ENCODE measurements around the gene HMGCS1. TPM values are rescaled to one million over a fixed set of nuclear protein-coding genes. Genes with fewer than 3 reads are reported as not detected.

Gene HMGCS1
- 640 and 1,528 TPM in 2 replicates for total RNA-seq (2011; cell fraction: chromatin; rRNA removed; ENCODE audit: low replicate concordance)
- total RNA-seq (2011; cell fraction: nucleolus; rRNA removed), result 261 and 443 TPM in 2 replicates
- total RNA-seq (2011; cell fraction: nucleoplasm; rRNA removed), result 645 and 660 TPM in 2 replicates
- 43.7 and 46.9 TPM in 2 replicates for total RNA-seq (2014; rRNA removed)
- 131 and 160 TPM in 2 replicates for total RNA-seq (2014; rRNA removed; fragmentation: Illumina TruSeq; extraction: Trizol)
- 66.1 and 77.9 TPM in 2 replicates for total RNA-seq (2015; rRNA removed; fragmentation: Illumina TruSeq; extraction: Trizol)
- total RNA-seq (2021), result 116 and 137 TPM in 2 replicates
- 337 and 342 TPM in 2 replicates for polyA plus RNA-seq (2011; rRNA removed)
- 38.9 and 149 TPM in 2 replicates for polyA plus RNA-seq (2011; cell fraction: cytosol; rRNA removed)
- polyA plus RNA-seq (2011; cell fraction: nucleus; rRNA removed), result 209 and 452 TPM in 2 replicates
- 49.5 and 143 TPM in 2 replicates for polyA plus RNA-seq (2012)
- polyA plus RNA-seq (2014; fragmentation: Illumina TruSeq; extraction: Trizol), result 139 and 165 TPM in 2 replicates
- polyA plus RNA-seq (2014; fragmentation: Nextera tagmentation; extraction: Ambion mirVana), result 10 to 100 TPM; 84.6 to 93.1 TPM
- polyA plus RNA-seq (2014; rRNA removed), result 111 and 122 TPM in 2 replicates
- polyA minus RNA-seq (2011; rRNA and poly(A)+ RNA removed), result 389 and 534 TPM in 2 replicates
- 123 and 131 TPM in 2 replicates for polyA minus RNA-seq (2011; cell fraction: cytosol; rRNA and poly(A)+ RNA removed)
- polyA minus RNA-seq (2011; cell fraction: nucleus; rRNA and poly(A)+ RNA removed), result 142 and 344 TPM in 2 replicates
- Bru-seq, nascent RNA, result percentile 93 among the genes with signal in this experiment
- percentile 97 among the genes with signal in this experiment for BruChase-seq, experiment 1, labeled RNA remaining after a 2-hour chase
- BruChase-seq, experiment 2, labeled RNA remaining after a 6-hour chase, result percentile 99 among the genes with signal in this experiment
- long read RNA-seq, experiment 1, partial matches to known transcripts, result 3 of 41 reads
- long read RNA-seq, experiment 1, other reads (novel, unspliced or antisense), result 34 of 41 reads
- long read RNA-seq, experiment 2, transcript HMGCS1-202 (10 exons, 3,466 nt), result minor isoform, 10 of 140 reads
- long read RNA-seq, experiment 2, transcript HMGCS1-201 (11 exons, 3,506 nt), result major isoform, 14 of 140 reads
- long read RNA-seq, experiment 2, partial matches to known transcripts, result 20 of 140 reads
- long read RNA-seq, experiment 2, other reads (novel, unspliced or antisense), result 96 of 140 reads
- long read RNA-seq, experiment 3, partial matches to known transcripts, result 4 of 36 reads
- long read RNA-seq, experiment 3, other reads (novel, unspliced or antisense), result 26 of 36 reads

- no peaks in the 10 kb centered on the region for H3K9me1 ChIP-seq (ENCODE audit: control insufficient read depth, insufficient read depth, low read length)
- BruUV-seq (replicated peaks), result no TSS peak
- H3K9me3 ChIP-seq (replicated peaks; ENCODE audit: control insufficient read depth, insufficient read depth, low read depth, low read length), result peaks cover 6% of the 10 kb centered on the region; the same call in 1 of the 2 replicates
- WGBS (ENCODE audit: insufficient coverage, low coverage, missing lambda C conversion rate), result 6% methylated on average over 67 of the region's 70 CpGs
- H3K4me3 ChIP-seq, result peak within 1 kb of the TSS; percentile 90
- H3K4me2 ChIP-seq (ENCODE audit: insufficient read depth, low read length), result peak within 1 kb of the TSS; percentile 96
- H3K9ac ChIP-seq (ENCODE audit: insufficient read depth in 1 of 2, low read depth in 2 of 2, low read length in 2 of 2), result peak within 1 kb of the TSS; percentile 80 to 96
- peak within 1 kb of the TSS; percentile 83 for H3K27ac ChIP-seq (ENCODE audit: extremely low read depth, low read depth, low read length)
- H3K79me2 ChIP-seq (ENCODE audit: control insufficient read depth, insufficient read depth, low read length), result peaks cover 51% of the 10 kb centered on the region
- H2AFZ ChIP-seq (ENCODE audit: low read depth, low read length), result peak within 1 kb of the TSS; percentile 91
- peak; percentile 98 for ATAC-seq
- DNase-seq (ENCODE audit: extremely low read depth in 1 of 4, low spot score in 3 of 4), result peak; percentile 98 to 99 (median 98)
- H3K4me1 ChIP-seq (replicated peaks in 1 of 2; ENCODE audit: control insufficient read depth in 2 of 2, insufficient read depth in 2 of 2, low read length in 2 of 2), result peaks cover 13 to 29% of the 10 kb centered on the region in 2 experiments; a peak in 4 of 5 replicates
- in situ Hi-C loops (cut with MboI), result no loop called here
- FAIRE-seq, result peak; percentile 95
- intact Hi-C loops (cut with micrococcal nuclease), result loop anchor here (5.0 kb wide), 2 partner anchors 36 to 406 kb away; no protein-coding TSS in a partner anchor
- peaks cover 42% of the 10 kb centered on the region for H3K36me3 ChIP-seq (ENCODE audit: control insufficient read depth, insufficient read depth, low read length)
- no peaks in the 10 kb centered on the region for H3K27me3 ChIP-seq (ENCODE audit: control insufficient read depth in 2 of 2, insufficient read depth in 2 of 2, low read length in 2 of 2)
- ChIA-PET POLR2A (interaction anchor here (0.6 to 2.7 kb wide), 18 partner anchors 10 to 275 kb away, joined by 3 to 17 read pairs (median 3); partner anchors contain the start of gene TMEM267), CTCF (ENCODE audit: low intra/inter-chr PET ratio) (no interaction called here)
- peaks cover 30% of the 10 kb centered on the region for H4K20me1 ChIP-seq (replicated peaks; ENCODE audit: control insufficient read depth, insufficient read depth, low read length)
- TF ChIP-seq RHOXF2B (CRISPR knock-in tag; conservative IDR thresholded peaks at IDR 0.05) (0 out of 2 replicates have a peak, but pooled peaks have one; percentile 2), SP2 (IDR thresholded peaks at IDR 0.05; ENCODE audit: extremely low read depth, low read depth, low read length, poor library complexity, severe bottlenecking) (peak; percentile 71), ELK3 (CRISPR knock-in tag; IDR thresholded peaks at IDR 0.05) (no peak), FOSL1 (tag; conservative IDR thresholded peaks at IDR 0.05) (peak; percentile 41; the same call in 1 of the 2 replicates), NBN (IDR thresholded peaks at IDR 0.05; ENCODE audit: low read depth) (peak; percentile 35; the same call in 1 of the 2 replicates), CREBBP (IDR thresholded peaks at IDR 0.05; ENCODE audit: low read depth, low read length) (no peak), CGGBP1 (CRISPR knock-in tag; IDR thresholded peaks at IDR 0.05) (0 out of 2 replicates have a peak, but pooled peaks have one; percentile 48), USF2 (CRISPR knock-in tag; IDR thresholded peaks at IDR 0.05) (peak; percentile 19; the same call in 1 of the 2 replicates), NEUROD1 (IDR thresholded peaks at IDR 0.05; ENCODE audit: borderline replicate concordance, low read depth, low read length, partially characterized antibody) (peak; percentile 96), THAP7 (CRISPR knock-in tag; IDR thresholded peaks at IDR 0.05) (no peak), FIP1L1 (IDR thresholded peaks at IDR 0.05; ENCODE audit: low read depth, low read length, poor library complexity, severe bottlenecking) (peak; percentile 74), ELF2 (CRISPR knock-in tag; IDR thresholded peaks at IDR 0.05) (no peak)
Measured at GRCh38 chr5:43313035-43313853, at the start of gene HMGCS1. HMGCS1 (minus strand) TSS chr5:43313412; CDS start chr5:43298965, 14,447 bp downstream.
